ENCODE results near the gene EXOC2. TPM values are rescaled to one million over a fixed set of nuclear protein-coding genes. Genes with fewer than 3 reads are reported as not detected.

Gene EXOC2
- total RNA-seq, 1 donor from 2014 or later, result 35.3 TPM

DNA sequence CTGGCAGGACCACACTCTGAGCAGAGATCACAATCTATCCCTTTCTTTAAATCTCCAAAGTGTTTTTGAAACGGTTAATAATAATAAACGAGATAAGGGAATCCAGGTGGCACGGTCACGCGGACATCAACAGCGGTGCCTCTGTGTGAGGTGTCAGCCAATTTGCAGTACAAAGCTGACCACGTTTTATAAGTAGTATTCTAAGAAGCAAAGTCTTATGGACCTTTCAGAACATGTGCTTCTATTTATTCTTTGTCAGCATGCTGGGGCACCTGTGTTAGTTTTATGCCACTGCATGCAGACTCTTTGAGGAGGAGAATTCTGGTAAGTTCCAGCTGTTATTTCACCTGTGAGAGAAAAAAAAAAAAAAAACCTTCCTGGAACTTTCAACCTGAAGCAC is 39.0 kb upstream of the EXOC2 start:
- Histone ChIP-seq H3K36me3 (ENCODE audit: control insufficient read depth, insufficient read depth, low read length) (no peaks in the 10 kb centered on the region), H3K27me3 (ENCODE audit: control insufficient read depth, insufficient read depth, low read length) (peaks cover 3% of the 10 kb centered on the region)

GRCh38 chr6:729606-730320 is 36.8 kb upstream of the EXOC2 start:
- TF ChIP-seq, protein P1, sequence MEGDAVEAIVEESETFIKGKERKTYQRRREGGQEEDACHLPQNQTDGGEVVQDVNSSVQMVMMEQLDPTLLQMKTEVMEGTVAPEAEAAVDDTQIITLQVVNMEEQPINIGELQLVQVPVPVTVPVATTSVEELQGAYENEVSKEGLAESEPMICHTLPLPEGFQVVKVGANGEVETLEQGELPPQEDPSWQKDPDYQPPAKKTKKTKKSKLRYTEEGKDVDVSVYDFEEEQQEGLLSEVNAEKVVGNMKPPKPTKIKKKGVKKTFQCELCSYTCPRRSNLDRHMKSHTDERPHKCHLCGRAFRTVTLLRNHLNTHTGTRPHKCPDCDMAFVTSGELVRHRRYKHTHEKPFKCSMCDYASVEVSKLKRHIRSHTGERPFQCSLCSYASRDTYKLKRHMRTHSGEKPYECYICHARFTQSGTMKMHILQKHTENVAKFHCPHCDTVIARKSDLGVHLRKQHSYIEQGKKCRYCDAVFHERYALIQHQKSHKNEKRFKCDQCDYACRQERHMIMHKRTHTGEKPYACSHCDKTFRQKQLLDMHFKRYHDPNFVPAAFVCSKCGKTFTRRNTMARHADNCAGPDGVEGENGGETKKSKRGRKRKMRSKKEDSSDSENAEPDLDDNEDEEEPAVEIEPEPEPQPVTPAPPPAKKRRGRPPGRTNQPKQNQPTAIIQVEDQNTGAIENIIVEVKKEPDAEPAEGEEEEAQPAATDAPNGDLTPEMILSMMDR (IDR thresholded peaks at IDR 0.05; ENCODE audit: insufficient read depth, low read length, poor library complexity, severe bottlenecking), result no peak
- H3K27me3 ChIP-seq (ENCODE audit: control insufficient read depth, insufficient read depth, low read length), result peaks cover 3% of the 10 kb centered on the region
- no peak for DNase-seq (ENCODE audit: low read depth)

More for the DNA sequence above, 39.0 kb upstream of the EXOC2 start:
- TF ChIP-seq, protein P1 (IDR thresholded peaks at IDR 0.05; ENCODE audit: insufficient read depth, low read length, poor library complexity, severe bottlenecking), result no peak
- H3K4me3 ChIP-seq (ENCODE audit: low read depth, low read length), result no peak overlapping the region
- no peak for DNase-seq (ENCODE audit: low read depth)

GRCh38 chr6:727856-728255 is 34.9 kb upstream of the EXOC2 start:
- DNase-seq (ENCODE audit: low read depth), result no peak
- no peak overlapping the region for H3K4me3 ChIP-seq (ENCODE audit: low read depth, low read length)
- TF ChIP-seq, protein P1 (IDR thresholded peaks at IDR 0.05; ENCODE audit: insufficient read depth, low read length, poor library complexity, severe bottlenecking), result no peak
- no peaks in the 10 kb centered on the region for H3K36me3 ChIP-seq (ENCODE audit: control insufficient read depth, insufficient read depth, low read length)
- H3K27me3 ChIP-seq (ENCODE audit: control insufficient read depth, insufficient read depth, low read length), result peaks cover 12% of the 10 kb centered on the region

More at GRCh38 chr6:729606-730320, 36.8 kb upstream of the EXOC2 start:
- Histone ChIP-seq H3K4me3 (ENCODE audit: low read depth, low read length) (no peak overlapping the region), H3K36me3 (ENCODE audit: control insufficient read depth, insufficient read depth, low read length) (no peaks in the 10 kb centered on the region)

GRCh38 chr6:723540-723939 is 30.6 kb upstream of the EXOC2 start:
- DNase-seq (ENCODE audit: low read depth), result no peak
- H3K27me3 ChIP-seq (ENCODE audit: control insufficient read depth, insufficient read depth, low read length), result peaks cover 10% of the 10 kb centered on the region
- TF ChIP-seq, protein P1 (IDR thresholded peaks at IDR 0.05; ENCODE audit: insufficient read depth, low read length, poor library complexity, severe bottlenecking), result no peak
- H3K36me3 ChIP-seq (ENCODE audit: control insufficient read depth, insufficient read depth, low read length), result no peaks in the 10 kb centered on the region
- no peak overlapping the region for H3K4me3 ChIP-seq (ENCODE audit: low read depth, low read length)

DNA sequence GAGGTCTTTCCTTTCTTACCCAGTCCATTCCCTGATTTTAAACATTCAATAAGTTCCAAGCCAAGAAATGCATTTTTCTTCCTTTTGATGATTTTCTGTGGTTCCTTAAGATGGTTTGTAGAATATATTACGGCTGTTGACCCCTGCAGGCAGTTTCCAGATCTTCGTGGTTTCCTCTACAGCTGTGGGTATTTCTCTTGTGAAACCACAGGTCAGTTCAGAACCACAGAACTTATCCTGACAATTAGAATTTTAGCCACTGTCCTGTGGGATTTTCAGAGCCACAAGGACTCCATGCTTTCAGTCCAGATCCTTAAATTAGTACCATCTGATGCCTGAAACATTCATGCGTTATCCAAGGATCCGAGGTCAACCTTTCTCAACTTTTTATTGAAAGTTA is 29.7 kb upstream of the EXOC2 start:
- TF ChIP-seq, protein P1 (IDR thresholded peaks at IDR 0.05; ENCODE audit: insufficient read depth, low read length, poor library complexity, severe bottlenecking), result no peak
- no peak overlapping the region for H3K4me3 ChIP-seq (ENCODE audit: low read depth, low read length)
- H3K27me3 ChIP-seq (ENCODE audit: control insufficient read depth, insufficient read depth, low read length), result peaks cover 8% of the 10 kb centered on the region
- DNase-seq (ENCODE audit: low read depth), result no peak
- H3K36me3 ChIP-seq (ENCODE audit: control insufficient read depth, insufficient read depth, low read length), result no peaks in the 10 kb centered on the region

- Histone ChIP-seq H3K4me3 (ENCODE audit: low read depth, low read length) (no peak overlapping the region), H3K36me3 (ENCODE audit: control insufficient read depth, insufficient read depth, low read length) (no peaks in the 10 kb centered on the region), H3K27me3 (ENCODE audit: control insufficient read depth, insufficient read depth, low read length) (peaks cover 8% of the 10 kb centered on the region)
- TF ChIP-seq, protein P1 (IDR thresholded peaks at IDR 0.05; ENCODE audit: insufficient read depth, low read length, poor library complexity, severe bottlenecking), result peak; percentile 93
- DNase-seq (ENCODE audit: low read depth), result peak; percentile 14
These were observed 29.2 kb upstream of the EXOC2 start for GRCh38 chr6:722077-722524.

Data from kidney epithelial cell (primary cell).